GM21390 (cell line): ENCODE results near the gene S100PBP.

Source experiments
- ATAC-seq: cut with Tn5 transposase; IDR thresholded peaks from one replicate; pipeline ENCODE4 v1.9.1; 2021; ENCODE audit not compliant: unreplicated experiment

The S100PBP gene

GRCh38 chr1:32886004-32886827 is 68.8 kb downstream of the S100PBP start, which contains the start of gene HPCA:
Gene HPCA, plus strand, starts transcription at chr1:32886491. Its CDS starts 2,408 bp downstream, at chr1:32888899.
- no peak for ATAC-seq

- ATAC-seq: no peak
Observed at GRCh38 chr1:32886828-32887414, 69.5 kb downstream of the S100PBP start.

GRCh38 chr1:32887623-32888022 is 70.2 kb downstream of the S100PBP start:
- ATAC-seq: no peak

GRCh38 chr1:32888134-32888533 is 70.7 kb downstream of the S100PBP start:
- ATAC-seq: no peak

GRCh38 chr1:32888677-32889420 is 71.4 kb downstream of the S100PBP start:
- ATAC-seq: no peak

- no peak for ATAC-seq
Observed at GRCh38 chr1:32889731-32890278, 72.4 kb downstream of the S100PBP start.

- ATAC-seq: no peak
Observed at GRCh38 chr1:32890516-32891240, 73.2 kb downstream of the S100PBP start.

- ATAC-seq: no peak
Observed at GRCh38 chr1:32891241-32891570, 73.8 kb downstream of the S100PBP start.

GRCh38 chr1:32891630-32892029 is 74.2 kb downstream of the S100PBP start:
- no peak for ATAC-seq

GRCh38 chr1:32892368-32893197 is 75.1 kb downstream of the S100PBP start:
- no peak for ATAC-seq

GRCh38 chr1:32893198-32894018 is 76.0 kb downstream of the S100PBP start:
- no peak for ATAC-seq

GRCh38 chr1:32894019-32894600 is 76.7 kb downstream of the S100PBP start:
- no peak for ATAC-seq

- ATAC-seq: no peak
Observed at GRCh38 chr1:32894681-32895080, 77.2 kb downstream of the S100PBP start.

GRCh38 chr1:32895325-32896215 is 78.1 kb downstream of the S100PBP start:
- ATAC-seq: no peak

GRCh38 chr1:32896451-32896850 is 79.0 kb downstream of the S100PBP start:
- no peak for ATAC-seq

- ATAC-seq: no peak
Observed at GRCh38 chr1:32897082-32898049, 79.9 kb downstream of the S100PBP start.

- no peak for ATAC-seq
Observed at GRCh38 chr1:32898056-32898455, 80.6 kb downstream of the S100PBP start.
